ENCODE data around the gene TMEM98.
"Not testable (repeated sequence)": the region's sequence is repeated elsewhere in the genome, so short reads cannot be mapped to it uniquely, and the experiment has no call there.

TMEM98 gene, protein sequence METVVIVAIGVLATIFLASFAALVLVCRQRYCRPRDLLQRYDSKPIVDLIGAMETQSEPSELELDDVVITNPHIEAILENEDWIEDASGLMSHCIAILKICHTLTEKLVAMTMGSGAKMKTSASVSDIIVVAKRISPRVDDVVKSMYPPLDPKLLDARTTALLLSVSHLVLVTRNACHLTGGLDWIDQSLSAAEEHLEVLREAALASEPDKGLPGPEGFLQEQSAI

DNA sequence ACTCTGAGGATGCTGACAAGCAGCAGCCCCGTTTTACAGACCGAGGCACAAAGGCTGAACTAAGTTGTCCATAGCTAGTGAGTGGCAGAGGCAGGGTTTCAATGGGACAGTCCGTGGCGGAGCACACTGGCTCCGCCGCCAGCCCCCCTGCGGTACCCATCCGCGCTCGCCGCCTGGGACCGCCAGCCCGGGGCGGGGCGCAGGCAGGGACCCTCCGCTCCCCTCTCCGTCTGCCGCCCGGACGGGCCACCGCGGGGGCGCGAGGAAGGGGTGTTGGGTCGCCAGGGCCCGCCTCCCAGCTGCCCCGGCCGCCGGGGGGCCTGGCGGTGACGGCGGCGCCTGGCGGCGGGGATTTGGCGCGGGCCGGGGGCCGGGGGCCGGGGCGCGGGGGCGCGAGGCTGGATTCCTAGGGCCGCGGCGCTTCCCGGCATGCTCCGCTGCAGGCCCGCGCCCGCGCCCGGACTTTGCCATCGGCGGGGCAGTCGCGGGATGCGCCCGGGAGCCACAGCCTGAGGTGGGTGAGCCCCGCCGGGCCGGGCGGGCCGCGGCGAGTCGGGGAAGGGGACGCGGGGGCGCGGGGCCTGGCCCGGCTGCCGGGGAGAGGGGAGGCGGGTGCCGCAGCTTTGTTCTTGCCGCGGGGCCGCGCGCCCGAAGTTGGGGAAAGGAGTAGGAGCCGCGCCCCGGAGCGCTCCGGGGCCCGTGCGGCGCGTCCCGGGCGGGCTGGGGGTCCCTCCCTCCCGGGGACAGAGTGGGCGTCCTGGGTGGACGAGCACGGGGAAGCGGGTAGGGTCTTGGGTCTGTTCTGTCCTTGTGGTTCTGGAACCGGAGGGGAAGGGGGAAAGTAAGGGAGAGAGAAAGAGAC lies at the start of gene TMEM98:
TSS of gene TMEM98 (plus strand) at position 430 of the 862 bp plus-strand sequence. CDS start 3,376 bp downstream, outside the sequence.
- no peak for DNase-seq

DNA sequence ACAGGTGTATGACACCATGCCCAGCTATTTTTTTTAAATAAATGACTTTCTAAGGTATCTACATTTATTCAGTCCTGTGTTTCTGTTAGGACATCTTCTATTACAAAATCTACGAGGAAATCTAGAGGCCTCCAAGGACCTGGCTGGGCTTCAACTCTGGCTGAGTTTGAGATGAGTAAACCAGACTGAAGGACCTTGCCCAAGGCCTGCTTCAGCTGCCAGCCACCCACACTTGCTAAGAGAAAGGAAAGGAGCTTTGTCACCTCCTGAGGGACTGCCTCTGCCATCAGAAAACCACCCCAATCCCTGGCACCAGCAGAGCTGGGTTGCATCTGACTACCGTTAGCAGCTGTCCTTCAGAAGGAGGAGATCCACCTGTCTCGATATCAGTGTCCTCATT lies 49.7 kb upstream of the TMEM98 start:
- no peak for DNase-seq

DNA sequence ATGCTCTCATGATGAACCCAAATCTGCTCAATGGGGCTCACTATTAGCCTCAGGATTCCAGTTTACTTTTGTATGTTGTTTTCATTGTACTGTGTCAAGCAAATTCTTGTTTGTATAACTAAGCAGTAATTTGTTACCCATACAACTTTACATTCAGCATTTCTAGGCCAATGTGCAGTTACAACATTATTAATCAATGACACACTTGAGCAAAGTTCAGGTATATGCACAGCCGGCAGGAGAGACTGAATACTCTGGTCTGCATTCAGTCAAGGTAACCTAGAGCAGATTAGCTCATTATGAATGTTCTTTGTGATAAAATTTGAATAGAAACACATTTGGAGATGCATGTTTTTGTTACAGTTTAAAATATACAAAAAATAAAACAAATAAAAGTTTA lies 48.8 kb upstream of the TMEM98 start:
- DNase-seq = no peak

DNA sequence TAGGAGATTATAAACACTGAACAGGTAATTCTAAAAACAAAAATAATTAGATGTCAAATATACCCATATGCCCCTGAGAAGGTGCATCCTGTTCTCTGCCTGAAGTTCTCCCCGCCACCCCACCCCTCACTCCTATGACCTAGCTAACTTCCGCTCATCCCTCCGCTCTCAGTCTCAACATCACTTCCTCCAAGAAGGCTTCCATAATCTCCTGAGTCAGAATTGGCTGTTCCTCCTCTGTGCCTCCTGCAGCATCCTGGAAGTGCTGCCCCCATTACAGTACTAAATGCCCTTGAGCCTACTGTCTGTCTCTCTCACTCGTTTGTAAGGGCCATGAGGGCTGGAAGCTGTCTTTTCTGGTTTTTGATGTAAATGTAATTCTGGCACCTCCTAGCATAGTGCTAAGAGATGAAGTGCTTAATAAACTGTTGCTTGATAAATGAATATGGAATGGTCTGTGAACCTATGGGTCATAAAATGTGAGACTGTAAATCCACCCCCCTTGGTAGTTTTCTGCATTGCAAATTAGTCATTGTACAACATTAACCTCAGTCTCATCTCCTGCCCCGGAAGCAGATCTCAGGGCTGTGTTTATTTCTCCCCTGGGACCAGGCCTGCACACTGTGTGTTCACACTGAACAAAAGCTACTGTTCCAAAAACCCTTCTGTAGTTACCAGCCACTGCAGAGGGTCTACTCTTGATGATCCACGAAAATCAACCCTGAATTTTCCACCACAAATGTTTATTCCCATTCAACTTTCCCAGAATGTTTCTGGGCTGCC lies 47.1 kb upstream of the TMEM98 start:
- DNase-seq = no peak

DNA sequence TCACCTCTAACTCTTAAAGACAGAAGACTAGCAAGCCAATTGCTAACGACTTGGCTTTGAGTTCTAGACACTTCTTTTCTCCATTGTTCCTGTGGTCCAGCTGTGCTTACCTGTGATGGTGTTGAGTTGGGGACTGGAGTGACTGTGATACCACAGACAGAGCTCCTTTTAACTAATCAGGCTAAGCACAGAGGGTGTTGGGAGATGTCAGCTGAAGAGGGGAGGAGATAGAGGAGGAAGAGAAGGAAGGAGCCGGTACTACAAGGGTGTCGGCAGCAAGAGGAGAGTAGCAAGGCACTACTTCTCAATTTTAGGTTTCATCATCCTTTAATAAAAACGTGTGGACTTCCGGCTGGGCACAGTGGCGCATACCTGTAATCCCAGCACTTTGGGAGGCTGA lies 45.9 kb upstream of the TMEM98 start:
- no peak for DNase-seq

DNA sequence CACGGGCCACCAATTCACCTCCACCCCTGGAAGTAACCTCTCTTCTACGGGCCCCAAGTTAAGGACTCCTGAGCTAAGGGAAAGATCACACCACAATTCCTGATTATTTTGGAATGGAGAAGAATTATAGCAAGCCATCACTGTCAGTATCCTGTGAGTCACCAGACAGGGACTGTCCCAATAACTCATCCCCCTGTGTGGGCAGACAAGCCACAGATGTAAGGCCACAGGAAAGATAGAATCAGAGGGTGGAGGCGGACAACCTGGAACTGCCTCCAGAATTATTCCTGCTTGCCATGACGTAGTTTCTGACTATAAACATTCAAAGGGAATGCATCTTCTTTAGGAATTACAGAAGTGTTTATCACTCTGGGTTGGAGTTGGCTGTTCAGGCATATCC lies 45.2 kb upstream of the TMEM98 start:
- DNase-seq = no peak

DNA sequence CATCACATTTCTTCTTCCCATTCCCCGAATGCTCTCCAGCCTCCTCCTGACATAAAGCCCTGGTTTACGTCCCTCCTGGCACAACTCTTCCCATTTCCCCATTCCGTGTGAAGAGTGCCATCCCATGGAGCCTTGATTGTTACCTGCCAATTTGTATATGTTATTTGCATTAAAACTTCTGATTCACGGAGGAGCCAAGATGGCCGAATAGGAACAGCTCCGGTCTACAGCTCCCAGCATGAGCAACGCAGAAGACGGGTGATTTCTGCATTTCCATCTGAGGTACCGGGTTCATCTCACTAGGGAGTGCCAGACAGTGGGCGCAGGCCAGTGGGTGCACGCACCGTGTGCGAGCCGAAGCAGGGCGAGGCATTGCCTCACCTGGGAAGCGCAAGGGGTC lies 41.0 kb upstream of the TMEM98 start:
- not testable (repeated sequence) for DNase-seq

DNA sequence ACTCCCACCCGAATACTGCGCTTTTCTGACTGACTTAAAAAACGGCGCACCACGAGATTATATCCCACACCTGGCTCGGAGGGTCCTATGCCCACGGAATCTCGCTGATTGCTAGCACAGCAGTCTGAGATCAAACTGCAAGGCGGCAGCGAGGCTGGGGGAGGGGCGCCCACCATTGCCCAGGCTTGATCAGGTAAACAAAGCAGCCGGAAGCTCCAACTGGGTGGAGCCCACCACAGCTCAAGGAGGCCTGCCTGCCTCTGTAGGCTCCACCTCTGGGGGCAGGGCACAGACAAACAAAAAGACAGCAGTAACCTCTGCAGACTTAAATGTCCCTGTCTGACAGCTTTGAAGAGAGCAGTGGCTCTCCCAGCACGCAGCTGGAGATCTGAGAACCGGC lies 40.5 kb upstream of the TMEM98 start:
- not testable (repeated sequence) for DNase-seq

DNA sequence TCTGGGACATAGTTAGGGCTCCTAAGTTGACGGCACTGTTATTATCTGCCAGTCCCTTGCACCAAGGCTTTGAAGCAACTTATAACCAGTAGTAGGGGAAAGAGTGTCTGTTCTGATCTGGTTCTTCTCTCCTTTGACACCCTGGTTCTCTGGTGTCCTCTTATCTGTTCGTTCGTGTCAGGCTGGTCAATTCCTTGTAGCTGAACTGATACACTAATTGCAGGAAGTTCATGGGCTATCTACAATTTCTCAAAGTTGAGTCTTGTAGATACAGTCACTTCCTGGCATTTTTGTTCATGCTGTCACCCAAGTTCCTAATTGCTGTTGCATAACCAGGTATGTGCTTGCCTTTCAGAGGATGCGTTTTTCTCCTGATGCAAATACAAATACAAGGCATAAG lies 33.7 kb upstream of the TMEM98 start:
- DNase-seq = no peak

DNA sequence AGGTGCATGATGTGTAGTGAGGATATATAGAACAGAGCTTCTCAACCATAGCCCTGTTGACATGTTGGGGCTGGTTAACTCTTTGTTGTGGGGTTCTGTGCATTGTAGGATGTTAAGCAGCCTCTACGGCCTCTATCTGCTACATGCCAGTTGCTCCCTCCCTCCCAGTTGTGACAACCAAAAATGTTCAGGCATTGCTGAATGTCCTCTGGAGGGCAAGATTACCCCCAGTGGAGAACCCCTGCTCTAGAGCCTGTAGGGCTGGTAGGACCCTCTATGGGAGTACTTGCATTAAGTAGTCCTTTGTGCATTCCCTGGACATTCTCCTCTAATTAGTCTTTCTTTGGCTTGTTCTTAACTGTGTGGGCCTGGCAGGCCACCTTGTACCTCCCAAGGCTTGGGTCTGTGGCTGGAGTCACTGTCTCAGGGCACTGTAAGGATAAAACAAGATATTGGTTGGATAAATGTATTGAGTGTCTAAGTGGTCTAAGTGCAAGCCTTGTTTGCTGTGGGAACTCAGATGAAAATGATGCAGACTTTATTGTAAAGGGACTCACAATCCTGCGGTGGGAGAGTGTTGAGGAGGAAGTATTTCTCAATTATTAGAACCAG lies 31.2 kb upstream of the TMEM98 start:
- DNase-seq = no peak

DNA sequence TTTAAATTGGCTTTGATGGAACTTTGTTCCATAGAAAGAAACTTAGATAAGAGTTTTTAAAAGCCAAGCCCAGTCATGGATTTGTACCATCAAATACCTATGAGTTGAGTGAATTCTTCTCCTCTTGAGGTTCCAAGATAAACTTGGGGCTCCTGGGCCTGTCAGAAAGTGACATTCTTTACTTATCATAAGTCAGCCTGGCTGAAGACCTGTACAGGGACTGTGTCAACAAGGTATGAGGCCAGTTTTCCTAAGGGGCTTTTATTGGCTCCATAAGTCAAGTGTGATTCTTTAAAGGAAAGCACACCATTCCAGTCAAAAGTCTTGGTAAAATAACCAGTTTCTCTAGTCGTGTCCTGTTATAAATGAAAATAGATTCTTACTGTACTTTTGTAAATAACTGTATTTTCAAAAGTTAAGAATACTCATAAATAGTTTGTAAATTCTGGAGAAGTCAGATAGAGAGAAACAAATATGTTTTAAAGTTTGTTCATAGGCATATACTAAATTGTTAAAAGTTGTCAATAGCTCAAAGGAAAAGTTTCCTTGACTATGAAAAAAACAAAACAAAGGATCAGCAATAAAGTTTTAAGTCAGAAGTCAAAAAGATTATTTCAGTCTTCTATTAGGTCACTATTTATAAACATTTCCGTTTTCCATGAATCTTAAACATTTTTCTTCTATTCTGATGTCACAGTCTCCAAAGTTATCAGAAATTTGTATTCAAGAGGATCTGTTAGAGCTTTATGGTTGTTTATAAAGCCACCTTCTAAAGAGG lies 28.5 kb upstream of the TMEM98 start:
- no peak for DNase-seq

DNA sequence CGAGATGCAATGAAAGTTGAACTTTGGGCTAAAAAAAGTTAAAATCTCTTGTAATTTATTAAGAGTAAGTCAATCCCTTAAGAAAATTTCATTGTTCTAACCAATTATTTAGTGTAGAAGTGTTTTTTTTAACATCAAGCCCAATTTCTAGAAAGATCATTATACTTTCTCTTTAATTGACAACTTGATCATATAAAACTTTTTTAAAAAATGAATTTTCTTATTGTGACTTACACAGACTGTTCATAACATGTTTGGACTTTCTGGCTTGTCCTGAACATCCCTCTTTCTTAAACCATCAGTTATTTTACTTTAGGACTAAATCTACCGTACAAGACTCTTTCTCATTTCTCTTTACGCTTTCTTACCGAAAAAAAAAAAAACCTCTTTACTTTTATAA lies 26.2 kb upstream of the TMEM98 start:
- DNase-seq = no peak

DNA sequence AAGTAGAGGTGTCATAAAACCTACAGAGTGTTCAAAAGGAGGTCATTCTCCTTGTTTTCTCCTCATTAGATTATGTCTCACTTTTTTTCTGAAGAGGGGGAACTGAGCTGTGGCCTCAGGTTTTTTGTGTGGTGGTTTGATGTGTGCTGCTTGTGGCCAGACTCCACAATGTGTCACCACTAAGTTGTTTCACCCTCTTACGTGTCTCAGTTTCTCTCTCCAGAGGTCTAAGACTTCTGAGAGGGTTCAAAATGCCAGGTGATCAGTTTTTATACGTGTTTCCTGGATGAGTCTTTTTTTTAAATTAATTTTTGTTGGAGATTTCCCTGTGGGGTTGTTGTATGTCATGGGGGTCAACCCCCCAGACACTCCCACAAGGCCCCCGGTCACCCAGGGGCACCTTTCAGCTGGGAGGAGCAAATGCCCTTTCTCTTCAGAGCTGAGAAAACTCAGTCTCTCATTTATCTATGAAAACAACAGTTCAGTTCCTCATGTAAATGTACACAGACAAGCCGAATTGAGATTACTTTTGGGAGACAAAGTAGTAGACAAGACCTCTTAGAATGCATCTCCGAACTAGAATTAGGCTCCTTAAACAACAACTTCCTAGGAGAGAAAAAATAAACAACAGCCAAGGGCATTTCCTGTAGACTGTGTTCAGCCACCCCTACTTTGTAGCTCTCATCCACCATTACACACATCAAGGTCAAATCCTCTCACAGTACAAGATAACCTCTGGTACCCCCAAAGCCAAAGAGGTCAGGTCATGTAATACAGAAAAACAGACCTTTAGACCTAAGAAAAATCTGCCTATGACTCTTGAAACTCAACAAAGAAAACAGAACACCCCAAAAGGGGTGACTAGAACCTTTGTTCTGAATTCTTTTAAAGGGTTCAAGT lies 23.9 kb upstream of the TMEM98 start:
- DNase-seq = no peak

DNA sequence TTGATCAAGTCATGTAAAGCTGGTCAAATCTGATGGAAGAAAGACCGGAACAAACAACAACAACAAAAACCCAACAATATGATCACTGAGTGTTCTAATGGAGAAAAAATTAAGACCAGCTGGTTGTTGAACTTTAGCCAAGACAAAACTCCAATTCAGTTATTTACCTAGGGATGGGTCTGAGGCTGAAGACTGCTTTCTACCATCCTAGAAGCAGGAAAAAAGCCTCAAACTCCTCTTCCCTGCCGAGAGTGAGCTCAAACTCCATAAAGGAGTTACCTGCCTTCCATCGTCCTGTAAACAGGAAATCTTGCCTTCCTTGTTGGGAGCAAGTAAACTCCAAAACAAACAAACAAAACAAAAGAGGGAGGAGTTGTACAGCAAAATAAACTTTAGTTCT lies 23.1 kb upstream of the TMEM98 start:
- DNase-seq = no peak

DNA sequence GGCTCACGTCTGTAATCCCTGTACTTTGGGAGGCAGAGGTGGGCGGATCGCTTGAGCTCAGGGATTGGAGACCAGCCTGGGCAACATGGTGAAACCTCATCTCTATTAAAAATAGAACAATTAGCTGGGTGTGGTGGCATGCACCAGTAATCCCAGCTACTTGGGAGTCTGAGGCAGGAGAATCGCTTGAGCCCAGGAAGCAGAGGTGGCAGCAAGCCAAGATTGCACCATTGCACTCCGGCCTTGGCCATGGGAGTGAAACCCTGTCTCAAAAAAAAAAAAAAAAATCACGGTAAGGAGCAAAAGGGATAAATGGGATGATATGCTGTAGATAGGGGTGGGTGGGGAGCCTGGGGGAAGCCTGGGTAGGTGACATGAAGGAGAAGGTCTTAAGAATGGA lies 20.4 kb upstream of the TMEM98 start:
- no peak for DNase-seq

DNA sequence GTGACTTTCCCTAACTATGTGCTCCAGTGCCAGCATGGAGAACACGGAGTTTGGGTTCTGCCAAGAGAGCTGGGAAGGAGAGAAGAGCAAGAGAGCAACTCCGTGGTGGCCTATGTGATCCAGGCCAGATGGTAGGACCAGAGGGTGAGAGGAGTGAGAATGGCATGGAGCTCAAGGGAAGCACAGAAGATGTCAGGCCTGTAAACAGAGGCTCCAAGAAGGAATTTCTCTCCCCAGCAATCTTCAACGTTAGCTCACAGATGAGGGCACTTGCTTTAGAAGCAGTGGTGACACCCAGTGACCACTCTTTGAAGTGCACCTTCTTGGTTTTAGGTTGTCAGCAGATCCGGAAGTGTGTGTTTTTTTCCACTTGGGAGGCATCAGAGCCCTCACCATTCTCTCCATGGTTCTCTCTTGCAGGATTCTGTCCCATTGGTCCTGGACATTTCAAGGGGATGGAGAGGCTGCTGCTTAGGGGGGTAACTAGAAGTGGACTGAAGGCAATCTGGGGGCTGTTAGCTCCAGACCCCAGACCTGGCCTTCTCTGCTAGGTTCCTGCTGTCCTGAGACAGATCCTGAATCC lies 18.1 kb upstream of the TMEM98 start:
- DNase-seq = peak; percentile 45

DNA sequence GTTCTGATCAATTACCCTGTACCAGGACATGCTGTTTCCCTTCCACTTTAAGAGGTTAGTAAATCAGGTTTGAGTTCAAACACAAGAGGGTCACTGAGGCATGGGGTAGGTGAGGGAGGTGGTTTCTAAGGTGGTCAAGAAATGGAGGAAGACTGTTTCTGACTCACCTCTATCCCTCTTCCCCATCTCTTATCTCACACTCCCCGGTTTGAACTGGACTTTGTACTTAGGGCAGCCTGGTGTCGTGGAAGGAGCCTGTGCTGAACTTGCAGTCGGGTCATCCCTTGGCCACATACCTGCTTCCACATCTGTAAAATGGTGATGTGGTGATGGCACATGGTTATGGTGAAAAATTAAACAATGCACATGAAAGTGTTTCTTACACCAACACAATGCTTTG lies 17.2 kb upstream of the TMEM98 start:
- DNase-seq = no peak

DNA sequence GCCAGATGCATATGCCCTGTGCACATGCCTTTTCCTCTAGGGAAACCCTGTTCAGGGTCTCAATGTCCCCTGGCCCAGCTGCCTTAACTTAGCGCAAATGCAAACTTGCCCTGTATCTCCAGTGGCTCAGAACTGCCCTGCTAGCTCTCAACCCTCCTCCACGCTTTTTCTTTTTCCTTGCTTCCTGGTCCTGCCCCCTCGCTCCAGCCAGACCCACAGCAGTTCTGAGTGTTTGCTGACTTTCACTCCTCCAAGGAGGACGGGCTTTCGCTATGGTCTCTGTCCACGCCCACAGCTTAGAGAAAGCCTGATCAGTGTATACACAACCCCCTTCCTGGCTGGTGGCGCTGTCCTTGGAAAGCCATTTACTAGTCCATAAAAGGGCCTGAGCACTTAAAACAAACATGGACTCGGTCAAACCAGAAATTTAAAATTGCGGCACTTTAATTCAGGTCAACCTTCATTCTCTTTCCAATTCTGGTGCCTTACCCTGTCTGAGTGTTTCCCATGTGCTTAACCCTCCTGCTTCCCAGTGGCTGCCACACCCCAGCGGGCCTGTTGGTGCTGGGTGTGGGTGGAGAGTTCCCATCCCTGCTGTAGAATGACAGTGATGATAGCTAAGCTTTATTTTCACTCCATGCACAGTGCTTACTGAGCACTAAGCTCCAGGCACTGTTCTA lies 15.6 kb upstream of the TMEM98 start:
- DNase-seq = no peak

DNA sequence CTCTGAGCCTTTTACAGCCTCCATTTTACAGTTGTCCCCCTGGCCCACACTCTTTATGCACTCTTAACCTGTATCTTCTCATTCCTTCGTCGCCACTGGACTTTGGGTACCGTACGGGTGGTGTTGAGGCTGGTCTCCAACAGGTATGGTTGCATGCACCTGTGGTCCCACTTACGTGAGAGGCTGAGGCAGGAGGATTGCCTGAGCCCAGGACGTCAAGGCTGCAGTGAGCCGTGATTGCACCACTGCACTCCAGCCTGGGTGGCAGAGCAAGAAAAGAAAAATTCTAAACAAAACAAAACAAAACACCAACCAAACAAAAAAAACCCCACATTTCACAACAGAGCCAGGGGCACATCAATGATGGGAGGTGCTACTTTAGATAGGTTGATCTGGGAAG lies 14.4 kb upstream of the TMEM98 start:
- no peak for DNase-seq

DNA sequence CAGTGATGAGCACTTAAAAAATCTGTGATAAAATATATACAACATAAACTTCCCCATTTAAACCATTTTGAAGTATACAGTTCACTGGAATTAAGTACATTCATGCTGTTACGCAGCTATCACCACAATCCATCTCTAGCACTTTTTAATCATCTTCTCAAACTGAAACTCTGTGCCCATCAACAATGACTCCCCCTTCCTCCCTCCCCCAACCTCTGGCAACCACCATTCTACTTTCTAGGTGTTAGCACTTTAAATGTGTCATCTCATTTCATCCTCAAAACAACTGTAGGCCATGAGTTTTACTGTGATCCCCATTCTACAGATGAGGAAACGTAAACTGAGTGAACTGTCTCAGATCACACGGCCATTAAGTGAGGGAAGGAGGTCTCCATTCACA lies 13.8 kb upstream of the TMEM98 start:
- no peak for DNase-seq

Measured in CD4-positive, alpha-beta T cell treated with Interleukin-15 for 1 hour (primary cell).